HEK293 (cell line): Measurements from ENCODE around the gene TTC13.

ENCODE experiments used
- CTCF ChIA-PET: fragments of 350-600 bp; formaldehyde crosslinking; extraction: SDS; loops from one replicate; lab custom pipeline; 2021; ENCODE audit warnings: antibody characterized with exemption; lab: Yijun Ruan, JAX
- POLR2A ChIA-PET: fragments of 300-600 bp; formaldehyde crosslinking; extraction: SDS; loops from one replicate; lab custom pipeline; 2020; ENCODE audit warnings: antibody characterized with exemption, inconsistent platforms; lab: Yijun Ruan, JAX
- H3K27ac ChIP-seq: fragments of 200-500 bp; sonication (Bioruptor generic); 2 replicates; pipeline ENCODE4 v1.5.1; 2014; ENCODE audit warnings: low read depth, low read length, control low read depth, inconsistent platforms; ENCODE audit errors: extremely low read depth
- H3K36me3 ChIP-seq, 2 experiments: fragments of 200-500 bp in 1 of 2; sonication (Bioruptor generic) in 1 of 2; 1 replicate in 1 of 2; 2 replicates in 1 of 2; pipeline ENCODE4 v1.5.1; 2014 to 2017; ENCODE audit warnings: inconsistent platforms in 2 of 2, low read length in 2 of 2; ENCODE audit not compliant: control insufficient read depth in 2 of 2, insufficient read depth in 1 of 2
- H3K4me1 ChIP-seq: fragments of 200-500 bp; sonication (Bioruptor generic); 2 replicates; pipeline ENCODE4 v1.5.1; 2014; ENCODE audit warnings: mild to moderate bottlenecking, low read length, inconsistent platforms; ENCODE audit not compliant: control insufficient read depth, insufficient read depth
- H3K4me3 ChIP-seq: 2 replicates; pipeline ENCODE4 v1.5.1; 2011; ENCODE audit warnings: low read depth, mild to moderate bottlenecking, control low read depth, low read length, moderate library complexity
- H3K9me3 ChIP-seq: fragments of 200-500 bp; sonication (Bioruptor generic); 2 replicates; pipeline ENCODE4 v1.5.1; 2014; ENCODE audit warnings: low read depth, low read length, inconsistent platforms; ENCODE audit not compliant: control insufficient read depth, insufficient read depth
- HOXD13 ChIP-seq: sonication (generic); formaldehyde crosslinking; IDR thresholded peaks from 2 replicates; pipeline ENCODE4 v1.8.0; 2022; ENCODE audit warnings: missing genetic modification reagents, borderline replicate concordance
- SCRT2 ChIP-seq: fragments of 450-650 bp; formaldehyde crosslinking; IDR thresholded peaks from 2 replicates; pipeline ENCODE4 v1.5.1; 2016; ENCODE audit warnings: missing biosample characterization, missing genetic modification characterization
- ZFHX2 ChIP-seq: fragments of 450-650 bp; formaldehyde crosslinking; conservative IDR thresholded peaks from 2 replicates; pipeline ENCODE4 v1.5.1; 2016; ENCODE audit warnings: missing biosample characterization, missing genetic modification characterization
- ZFP37 ChIP-seq: fragments of 450-650 bp; formaldehyde crosslinking; IDR thresholded peaks from 2 replicates; pipeline ENCODE4 v1.5.1; 2016; ENCODE audit warnings: missing biosample characterization, missing genetic modification characterization
- ZIC2 ChIP-seq: fragments of 450-650 bp; formaldehyde crosslinking; IDR thresholded peaks from 2 replicates; pipeline ENCODE4 v1.5.1; 2016; ENCODE audit warnings: missing biosample characterization, missing genetic modification characterization
- ZNF121 ChIP-seq: fragments of 450-650 bp; formaldehyde crosslinking; IDR thresholded peaks from 2 replicates; pipeline ENCODE4 v1.5.1; 2016; ENCODE audit warnings: missing biosample characterization, missing genetic modification characterization
- ZNF175 ChIP-seq: fragments of 450-650 bp; formaldehyde crosslinking; IDR thresholded peaks from 2 replicates; pipeline ENCODE4 v1.5.1; 2016; ENCODE audit warnings: missing biosample characterization, missing genetic modification characterization
- ZNF23 ChIP-seq: fragments of 450-650 bp; formaldehyde crosslinking; IDR thresholded peaks from 2 replicates; pipeline ENCODE4 v1.5.1; 2016; ENCODE audit warnings: missing biosample characterization, missing genetic modification characterization, borderline replicate concordance
- ZNF544 ChIP-seq: fragments of 450-650 bp; formaldehyde crosslinking; IDR thresholded peaks from 2 replicates; pipeline ENCODE4 v1.5.0; 2017; ENCODE audit warnings: missing biosample characterization, missing genetic modification characterization
- ZNF571 ChIP-seq: fragments of 450-650 bp; formaldehyde crosslinking; IDR thresholded peaks from 2 replicates; pipeline ENCODE4 v1.5.0; 2017; ENCODE audit warnings: missing biosample characterization, missing genetic modification characterization
- ZNF624 ChIP-seq: fragments of 450-650 bp; formaldehyde crosslinking; IDR thresholded peaks from 2 replicates; pipeline ENCODE4 v1.5.1; 2017; ENCODE audit warnings: missing biosample characterization, missing genetic modification characterization
- ZNF768 ChIP-seq: fragments of 450-650 bp; formaldehyde crosslinking; IDR thresholded peaks from 2 replicates; pipeline ENCODE4 v1.5.1; 2018; ENCODE audit warnings: missing biosample characterization, mild to moderate bottlenecking, missing genetic modification characterization
- ZNF776 ChIP-seq: fragments of 450-650 bp; formaldehyde crosslinking; IDR thresholded peaks from 2 replicates; pipeline ENCODE4 v1.5.0; 2017; ENCODE audit warnings: missing biosample characterization, missing genetic modification characterization, borderline replicate concordance
- TF ChIP-seq, protein P1 (sequence below): fragments of 450-650 bp; formaldehyde crosslinking; IDR thresholded peaks from 2 replicates; pipeline ENCODE4 v1.5.1; 2016; ENCODE audit warnings: missing biosample characterization, missing genetic modification characterization, low read depth
- TF ChIP-seq, protein P2 (sequence below): fragments of 450-650 bp; formaldehyde crosslinking; IDR thresholded peaks from 2 replicates; pipeline ENCODE4 v1.5.1; 2016; ENCODE audit warnings: missing biosample characterization, missing genetic modification characterization
- TF ChIP-seq, protein P3 (sequence below): IDR thresholded peaks from 2 replicates; pipeline ENCODE4 v1.6.1; 2011; ENCODE audit warnings: mild to moderate bottlenecking, low read depth, low read length, borderline replicate concordance
- TF ChIP-seq, protein P4 (sequence below): fragments of 450-650 bp; formaldehyde crosslinking; IDR thresholded peaks from 2 replicates; pipeline ENCODE4 v1.5.1; 2016; ENCODE audit warnings: missing biosample characterization, missing genetic modification characterization
- TF ChIP-seq, protein P5 (sequence below): fragments of 450-650 bp; formaldehyde crosslinking; IDR thresholded peaks from 2 replicates; pipeline ENCODE4 v1.5.0; 2017; ENCODE audit warnings: missing biosample characterization, missing genetic modification characterization, borderline replicate concordance
- TF ChIP-seq, protein P6 (sequence below): fragments of 450-650 bp; formaldehyde crosslinking; IDR thresholded peaks from 2 replicates; pipeline ENCODE4 v1.5.1; 2016; ENCODE audit warnings: missing biosample characterization, missing genetic modification characterization, borderline replicate concordance

Gene TTC13

DNA sequence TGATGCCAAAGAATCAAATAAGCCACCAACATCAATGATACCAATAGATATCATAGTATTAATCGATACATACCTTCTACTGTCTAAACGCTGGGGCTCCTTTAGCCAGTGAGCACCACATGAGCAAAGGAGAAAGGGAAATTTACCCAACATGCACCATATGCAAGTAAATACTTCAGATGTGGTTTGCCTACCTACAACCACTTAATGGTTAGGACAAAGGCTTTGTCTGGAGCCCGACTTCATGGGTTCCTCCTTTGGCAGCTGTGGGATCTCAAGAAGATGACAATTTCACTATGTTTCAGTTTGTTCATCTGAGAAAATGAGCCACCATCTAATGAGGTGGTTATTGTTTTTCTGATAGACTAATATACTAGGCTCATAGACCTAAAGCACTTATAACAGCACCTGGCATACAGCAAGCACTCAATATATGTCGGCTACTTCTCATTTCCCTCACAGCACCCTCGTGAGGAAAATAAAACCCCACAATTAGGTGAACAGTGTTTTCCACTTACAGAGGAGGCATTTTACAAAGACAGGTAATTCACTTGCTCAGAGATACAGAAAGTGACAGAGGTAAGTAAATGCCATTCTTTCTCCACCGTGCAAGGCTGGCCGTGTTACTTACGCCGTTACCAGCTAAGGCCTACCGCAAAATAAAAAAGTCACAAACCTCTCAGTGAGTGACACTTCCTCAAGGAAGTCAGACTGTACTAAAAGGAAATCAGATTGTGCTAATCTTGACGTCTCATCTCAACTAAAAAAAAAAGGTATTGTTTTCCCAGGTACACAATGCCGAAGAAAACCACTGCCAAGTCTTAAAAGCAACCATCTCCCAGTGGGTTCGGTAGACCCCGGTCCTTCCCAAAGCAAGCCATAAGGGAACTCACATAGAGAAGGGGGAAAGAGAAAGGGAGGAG lies 1.6 kb downstream of the TTC13 start (continued):
- TF ChIP-seq ZNF776 (tag by site-specific recombination) (no peak), ZFHX2 (tag by site-specific recombination) (no peak), ZNF544 (tag by site-specific recombination) (no peak), ZFP37 (tag by site-specific recombination) (no peak), ZNF175 (tag by site-specific recombination) (no peak), ZNF571 (tag by site-specific recombination) (no peak), HOXD13 (CRISPR knock-in tag) (no peak), ZNF121 (tag by site-specific recombination) (no peak), ZNF23 (no peak)
- TF ChIP-seq, protein P1, sequence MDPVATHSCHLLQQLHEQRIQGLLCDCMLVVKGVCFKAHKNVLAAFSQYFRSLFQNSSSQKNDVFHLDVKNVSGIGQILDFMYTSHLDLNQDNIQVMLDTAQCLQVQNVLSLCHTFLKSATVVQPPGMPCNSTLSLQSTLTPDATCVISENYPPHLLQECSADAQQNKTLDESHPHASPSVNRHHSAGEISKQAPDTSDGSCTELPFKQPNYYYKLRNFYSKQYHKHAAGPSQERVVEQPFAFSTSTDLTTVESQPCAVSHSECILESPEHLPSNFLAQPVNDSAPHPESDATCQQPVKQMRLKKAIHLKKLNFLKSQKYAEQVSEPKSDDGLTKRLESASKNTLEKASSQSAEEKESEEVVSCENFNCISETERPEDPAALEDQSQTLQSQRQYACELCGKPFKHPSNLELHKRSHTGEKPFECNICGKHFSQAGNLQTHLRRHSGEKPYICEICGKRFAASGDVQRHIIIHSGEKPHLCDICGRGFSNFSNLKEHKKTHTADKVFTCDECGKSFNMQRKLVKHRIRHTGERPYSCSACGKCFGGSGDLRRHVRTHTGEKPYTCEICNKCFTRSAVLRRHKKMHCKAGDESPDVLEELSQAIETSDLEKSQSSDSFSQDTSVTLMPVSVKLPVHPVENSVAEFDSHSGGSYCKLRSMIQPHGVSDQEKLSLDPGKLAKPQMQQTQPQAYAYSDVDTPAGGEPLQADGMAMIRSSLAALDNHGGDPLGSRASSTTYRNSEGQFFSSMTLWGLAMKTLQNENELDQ (tag by site-specific recombination), result no peak
- TF ChIP-seq, protein P2, sequence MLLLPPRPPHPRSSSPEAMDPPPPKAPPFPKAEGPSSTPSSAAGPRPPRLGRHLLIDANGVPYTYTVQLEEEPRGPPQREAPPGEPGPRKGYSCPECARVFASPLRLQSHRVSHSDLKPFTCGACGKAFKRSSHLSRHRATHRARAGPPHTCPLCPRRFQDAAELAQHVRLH (tag by site-specific recombination), result no peak
- TF ChIP-seq, protein P3, sequence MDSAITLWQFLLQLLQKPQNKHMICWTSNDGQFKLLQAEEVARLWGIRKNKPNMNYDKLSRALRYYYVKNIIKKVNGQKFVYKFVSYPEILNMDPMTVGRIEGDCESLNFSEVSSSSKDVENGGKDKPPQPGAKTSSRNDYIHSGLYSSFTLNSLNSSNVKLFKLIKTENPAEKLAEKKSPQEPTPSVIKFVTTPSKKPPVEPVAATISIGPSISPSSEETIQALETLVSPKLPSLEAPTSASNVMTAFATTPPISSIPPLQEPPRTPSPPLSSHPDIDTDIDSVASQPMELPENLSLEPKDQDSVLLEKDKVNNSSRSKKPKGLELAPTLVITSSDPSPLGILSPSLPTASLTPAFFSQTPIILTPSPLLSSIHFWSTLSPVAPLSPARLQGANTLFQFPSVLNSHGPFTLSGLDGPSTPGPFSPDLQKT, result no peak

DNA sequence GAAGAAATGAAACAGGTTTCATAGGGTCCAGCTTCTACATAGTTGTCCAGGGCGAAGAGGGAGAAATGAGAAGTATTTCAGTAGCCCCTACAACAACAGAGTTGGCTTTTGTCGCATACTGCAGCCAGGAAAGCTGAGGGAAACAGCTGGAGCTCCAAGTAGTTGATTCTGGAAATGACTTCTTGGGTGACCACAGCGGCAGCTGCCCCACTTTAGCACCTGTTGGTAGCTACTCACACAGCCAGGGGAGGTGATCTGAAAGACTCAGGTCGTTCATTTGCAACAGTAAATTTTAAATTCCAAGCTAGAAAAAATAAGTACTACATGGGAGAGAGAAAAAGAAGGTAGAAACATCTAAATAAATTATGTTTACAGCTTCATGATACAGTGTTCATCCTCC lies 2.3 kb downstream of the TTC13 start:
- H3K36me3 ChIP-seq, result peaks cover 12 to 24% of the 10 kb centered on the region in 2 experiments; a peak in 2 of 3 replicates
- TF ChIP-seq SCRT2 (tag by site-specific recombination), result peak; percentile 63
- TF ChIP-seq, protein P4, sequence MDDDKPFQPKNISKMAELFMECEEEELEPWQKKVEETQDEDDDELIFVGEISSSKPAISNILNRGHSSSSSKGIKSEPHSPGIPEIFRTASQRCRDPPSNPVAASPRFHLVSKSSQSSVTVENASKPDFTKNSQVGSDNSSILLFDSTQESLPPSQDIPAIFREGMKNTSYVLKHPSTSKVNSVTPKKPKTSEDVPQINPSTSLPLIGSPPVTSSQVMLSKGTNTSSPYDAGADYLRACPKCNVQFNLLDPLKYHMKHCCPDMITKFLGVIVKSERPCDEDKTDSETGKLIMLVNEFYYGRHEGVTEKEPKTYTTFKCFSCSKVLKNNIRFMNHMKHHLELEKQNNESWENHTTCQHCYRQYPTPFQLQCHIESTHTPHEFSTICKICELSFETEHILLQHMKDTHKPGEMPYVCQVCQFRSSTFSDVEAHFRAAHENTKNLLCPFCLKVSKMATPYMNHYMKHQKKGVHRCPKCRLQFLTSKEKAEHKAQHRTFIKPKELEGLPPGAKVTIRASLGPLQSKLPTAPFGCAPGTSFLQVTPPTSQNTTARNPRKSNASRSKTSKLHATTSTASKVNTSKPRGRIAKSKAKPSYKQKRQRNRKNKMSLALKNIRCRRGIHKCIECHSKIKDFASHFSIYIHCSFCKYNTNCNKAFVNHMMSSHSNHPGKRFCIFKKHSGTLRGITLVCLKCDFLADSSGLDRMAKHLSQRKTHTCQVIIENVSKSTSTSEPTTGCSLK (tag by site-specific recombination), result no peak
- TF ChIP-seq, all 188 proteins: peak for 1
- H3K27ac ChIP-seq, result no peak overlapping the region
- CTCF ChIA-PET, result interaction anchor here (0.5 to 0.6 kb wide), 2 partner anchors 53 to 347 kb away, joined by 3 read pairs; no protein-coding TSS in a partner anchor
- H3K4me3 ChIP-seq, result no peak overlapping the region
- H3K4me1 ChIP-seq, result peaks cover 6% of the 10 kb centered on the region; the same call in 1 of the 2 replicates
- POLR2A ChIA-PET, result interaction anchor here (1.4 kb wide), 1 partner anchor 62 kb away, joined by 5 read pairs; no protein-coding TSS in a partner anchor
- no peaks in the 10 kb centered on the region for H3K9me3 ChIP-seq

DNA sequence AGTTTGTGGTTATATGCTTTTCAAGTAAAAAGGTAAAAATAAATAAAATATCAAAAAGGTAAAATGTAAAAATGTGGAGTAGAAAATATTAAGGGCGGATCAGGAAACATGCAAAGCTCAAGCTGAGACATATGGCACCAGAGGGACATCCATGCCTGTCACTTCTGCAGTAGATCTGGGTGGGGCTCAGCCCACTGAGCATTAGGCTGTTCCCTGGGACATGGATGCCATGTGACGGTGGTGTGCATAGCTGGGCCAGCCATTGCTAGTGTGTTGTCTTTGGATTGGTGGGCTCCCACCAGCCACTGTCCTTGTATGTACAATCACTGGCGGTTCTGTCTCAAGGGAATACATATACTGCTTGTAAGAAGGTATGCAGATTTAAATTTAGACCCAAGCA lies 3.0 kb downstream of the TTC13 start:
- TF ChIP-seq ZIC2 (no peak), ZFHX2 (tag by site-specific recombination) (no peak), ZNF624 (no peak), ZNF768 (no peak)
- TF ChIP-seq, protein P5, sequence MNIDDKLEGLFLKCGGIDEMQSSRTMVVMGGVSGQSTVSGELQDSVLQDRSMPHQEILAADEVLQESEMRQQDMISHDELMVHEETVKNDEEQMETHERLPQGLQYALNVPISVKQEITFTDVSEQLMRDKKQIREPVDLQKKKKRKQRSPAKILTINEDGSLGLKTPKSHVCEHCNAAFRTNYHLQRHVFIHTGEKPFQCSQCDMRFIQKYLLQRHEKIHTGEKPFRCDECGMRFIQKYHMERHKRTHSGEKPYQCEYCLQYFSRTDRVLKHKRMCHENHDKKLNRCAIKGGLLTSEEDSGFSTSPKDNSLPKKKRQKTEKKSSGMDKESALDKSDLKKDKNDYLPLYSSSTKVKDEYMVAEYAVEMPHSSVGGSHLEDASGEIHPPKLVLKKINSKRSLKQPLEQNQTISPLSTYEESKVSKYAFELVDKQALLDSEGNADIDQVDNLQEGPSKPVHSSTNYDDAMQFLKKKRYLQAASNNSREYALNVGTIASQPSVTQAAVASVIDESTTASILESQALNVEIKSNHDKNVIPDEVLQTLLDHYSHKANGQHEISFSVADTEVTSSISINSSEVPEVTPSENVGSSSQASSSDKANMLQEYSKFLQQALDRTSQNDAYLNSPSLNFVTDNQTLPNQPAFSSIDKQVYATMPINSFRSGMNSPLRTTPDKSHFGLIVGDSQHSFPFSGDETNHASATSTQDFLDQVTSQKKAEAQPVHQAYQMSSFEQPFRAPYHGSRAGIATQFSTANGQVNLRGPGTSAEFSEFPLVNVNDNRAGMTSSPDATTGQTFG, result no peak
- TF ChIP-seq, protein P6, sequence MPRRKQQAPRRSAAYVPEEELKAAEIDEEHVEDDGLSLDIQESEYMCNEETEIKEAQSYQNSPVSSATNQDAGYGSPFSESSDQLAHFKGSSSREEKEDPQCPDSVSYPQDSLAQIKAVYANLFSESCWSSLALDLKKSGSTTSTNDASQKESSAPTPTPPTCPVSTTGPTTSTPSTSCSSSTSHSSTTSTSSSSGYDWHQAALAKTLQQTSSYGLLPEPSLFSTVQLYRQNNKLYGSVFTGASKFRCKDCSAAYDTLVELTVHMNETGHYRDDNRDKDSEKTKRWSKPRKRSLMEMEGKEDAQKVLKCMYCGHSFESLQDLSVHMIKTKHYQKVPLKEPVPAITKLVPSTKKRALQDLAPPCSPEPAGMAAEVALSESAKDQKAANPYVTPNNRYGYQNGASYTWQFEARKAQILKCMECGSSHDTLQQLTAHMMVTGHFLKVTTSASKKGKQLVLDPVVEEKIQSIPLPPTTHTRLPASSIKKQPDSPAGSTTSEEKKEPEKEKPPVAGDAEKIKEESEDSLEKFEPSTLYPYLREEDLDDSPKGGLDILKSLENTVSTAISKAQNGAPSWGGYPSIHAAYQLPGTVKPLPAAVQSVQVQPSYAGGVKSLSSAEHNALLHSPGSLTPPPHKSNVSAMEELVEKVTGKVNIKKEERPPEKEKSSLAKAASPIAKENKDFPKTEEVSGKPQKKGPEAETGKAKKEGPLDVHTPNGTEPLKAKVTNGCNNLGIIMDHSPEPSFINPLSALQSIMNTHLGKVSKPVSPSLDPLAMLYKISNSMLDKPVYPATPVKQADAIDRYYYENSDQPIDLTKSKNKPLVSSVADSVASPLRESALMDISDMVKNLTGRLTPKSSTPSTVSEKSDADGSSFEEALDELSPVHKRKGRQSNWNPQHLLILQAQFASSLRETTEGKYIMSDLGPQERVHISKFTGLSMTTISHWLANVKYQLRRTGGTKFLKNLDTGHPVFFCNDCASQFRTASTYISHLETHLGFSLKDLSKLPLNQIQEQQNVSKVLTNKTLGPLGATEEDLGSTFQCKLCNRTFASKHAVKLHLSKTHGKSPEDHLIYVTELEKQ (tag by site-specific recombination), result no peak
- no peak overlapping the region for H3K27ac ChIP-seq
- no peaks in the 10 kb centered on the region for H3K9me3 ChIP-seq
- ChIA-PET CTCF (interaction anchor here (0.6 kb wide), 1 partner anchor 25 kb away, joined by 4 read pairs; no protein-coding TSS in a partner anchor), POLR2A (no interaction called here)
- no peak overlapping the region for H3K4me3 ChIP-seq
- H3K36me3 ChIP-seq, result peaks cover 5 to 17% of the 10 kb centered on the region in 2 experiments; a peak in 2 of 3 replicates
- H3K4me1 ChIP-seq, result peaks cover 6% of the 10 kb centered on the region; the same call in 1 of the 2 replicates
